ENCODE measurements around the gene TRPM5. TPM values are rescaled to one million over a fixed set of nuclear protein-coding genes. Genes with fewer than 3 reads are reported as not detected.

TRPM5 gene
- total RNA-seq, 4 donors from 2014 or later = 0.29 TPM; not detected in 3

GRCh38 chr11:2462543-2462985 lies 18.2 kb upstream of the TRPM5 start:
- no peaks in the 10 kb centered on the region for H3K27me3 ChIP-seq
- H3K27ac ChIP-seq = no peak overlapping the region
- H3K4me1 ChIP-seq = no peaks in the 10 kb centered on the region
- H3K4me3 ChIP-seq = no peak overlapping the region
- peak in 1 of 2 donors; percentile 67 for DNase-seq (ENCODE audit: low spot score in 2 of 2)
- WGBS = 92% methylated on average over 8 of the region's 8 CpGs
- TF ChIP-seq POLR2AphosphoS5 (IDR thresholded peaks at IDR 0.05) (no peak), CTCF (IDR thresholded peaks at IDR 0.05) (no peak), EP300 (IDR thresholded peaks at IDR 0.05) (no peak), POLR2A (IDR thresholded peaks at IDR 0.05) (no peak)
- H3K36me3 ChIP-seq = no peaks in the 10 kb centered on the region
- no peaks in the 10 kb centered on the region for H3K9me3 ChIP-seq

GRCh38 chr11:2461956-2462542 lies 17.7 kb upstream of the TRPM5 start:
- no peak overlapping the region for H3K27ac ChIP-seq
- no peak for DNase-seq (ENCODE audit: low spot score in 2 of 2)
- H3K4me3 ChIP-seq = no peak overlapping the region
- no peaks in the 10 kb centered on the region for H3K9me3 ChIP-seq
- H3K4me1 ChIP-seq = no peaks in the 10 kb centered on the region
- H3K27me3 ChIP-seq = no peaks in the 10 kb centered on the region
- H3K36me3 ChIP-seq = no peaks in the 10 kb centered on the region
- no peak for TF ChIP-seq CTCF (IDR thresholded peaks at IDR 0.05)
- no peak for TF ChIP-seq POLR2AphosphoS5 (IDR thresholded peaks at IDR 0.05)
- 93% methylated on average over 12 of the region's 14 CpGs for WGBS

- TF ChIP-seq EP300 (IDR thresholded peaks at IDR 0.05) (no peak), POLR2A (IDR thresholded peaks at IDR 0.05) (no peak), POLR2AphosphoS5 (IDR thresholded peaks at IDR 0.05) (no peak), CTCF (IDR thresholded peaks at IDR 0.05) (no peak)
- no peaks in the 10 kb centered on the region for H3K9me3 ChIP-seq
- H3K27me3 ChIP-seq = no peaks in the 10 kb centered on the region
- H3K36me3 ChIP-seq = no peaks in the 10 kb centered on the region
- no peak overlapping the region for H3K27ac ChIP-seq
- DNase-seq (ENCODE audit: low spot score in 2 of 2) = no peak
- WGBS = 81% methylated on average over 7 of the region's 17 CpGs
- H3K4me1 ChIP-seq = no peaks in the 10 kb centered on the region
- H3K4me3 ChIP-seq = no peak overlapping the region
Measured at GRCh38 chr11:2461253-2461955, 17.1 kb upstream of the TRPM5 start.

- Histone ChIP-seq H3K36me3 (no peaks in the 10 kb centered on the region), H3K4me3 (no peak overlapping the region), H3K27me3 (no peaks in the 10 kb centered on the region), H3K27ac (no peak overlapping the region), H3K4me1 (no peaks in the 10 kb centered on the region), H3K9me3 (no peaks in the 10 kb centered on the region)
- no peak for TF ChIP-seq EP300 (IDR thresholded peaks at IDR 0.05)
- TF ChIP-seq POLR2A (IDR thresholded peaks at IDR 0.05) = no peak
- DNase-seq (ENCODE audit: low spot score in 2 of 2) = peak in 1 of 2 donors; percentile 76
- WGBS = 100% methylated on average over 1 of the region's 15 CpGs
Measured at GRCh38 chr11:2460540-2461252, 16.4 kb upstream of the TRPM5 start.

- no peak for TF ChIP-seq EP300 (IDR thresholded peaks at IDR 0.05)
- no peak for TF ChIP-seq POLR2AphosphoS5 (IDR thresholded peaks at IDR 0.05)
- no peak for TF ChIP-seq CTCF (IDR thresholded peaks at IDR 0.05)
- TF ChIP-seq POLR2A (IDR thresholded peaks at IDR 0.05) = no peak
- WGBS = 84% methylated on average over 10 of the region's 13 CpGs
- H3K4me3 ChIP-seq = no peak overlapping the region
- no peaks in the 10 kb centered on the region for H3K27me3 ChIP-seq
- peak in 1 of 2 donors; percentile 46 for DNase-seq (ENCODE audit: low spot score in 2 of 2)
- no peaks in the 10 kb centered on the region for H3K36me3 ChIP-seq
- H3K27ac ChIP-seq = no peak overlapping the region
- H3K4me1 ChIP-seq = no peaks in the 10 kb centered on the region
- no peaks in the 10 kb centered on the region for H3K9me3 ChIP-seq
Measured at GRCh38 chr11:2459796-2460531, 15.7 kb upstream of the TRPM5 start.
